Calu3 (cell line): ENCODE measurements around the gene ARMS2. TPM values are rescaled to one million over a fixed set of nuclear protein-coding genes. Genes with fewer than 3 reads are reported as not detected.

Experiments used
- BruUV-seq: library from RNA; stranded (reverse); fragments of 400-500 nt; replicated peaks from 2 replicates; lab custom pipeline; 2021; lab: Mats Ljungman, UMichigan
- CTCF ChIA-PET: fragments of 300-600 bp; sonication (Branson Sonifier 250); formaldehyde crosslinking; loops from one replicate; lab custom pipeline; 2022; ENCODE audit warnings: antibody characterized with exemption; lab: Charles Lee
- DNase-seq: peaks from one replicate; pipeline ENCODE4 v3.0.0; 2022
- H3K27ac Mint-ChIP-seq: one replicate; pipeline ENCODE4 v1.8.0; 2022; ENCODE audit warnings: mixed read lengths; ENCODE audit not compliant: unreplicated experiment
- H3K27me3 Mint-ChIP-seq: one replicate; pipeline ENCODE4 v1.8.0; 2022; ENCODE audit warnings: mixed read lengths; ENCODE audit not compliant: unreplicated experiment
- H3K36me3 Mint-ChIP-seq: one replicate; pipeline ENCODE4 v1.8.0; 2022; ENCODE audit warnings: mild to moderate bottlenecking, moderate library complexity, mixed read lengths; ENCODE audit not compliant: insufficient read depth, unreplicated experiment
- H3K4me1 Mint-ChIP-seq: one replicate; pipeline ENCODE4 v1.8.0; 2022; ENCODE audit warnings: mild to moderate bottlenecking, low read depth, mixed read lengths; ENCODE audit not compliant: unreplicated experiment
- H3K4me3 Mint-ChIP-seq: one replicate; pipeline ENCODE4 v1.8.0; 2022; ENCODE audit warnings: mild to moderate bottlenecking, low read depth, moderate library complexity, mixed read lengths; ENCODE audit not compliant: unreplicated experiment
- H3K9me3 Mint-ChIP-seq: one replicate; pipeline ENCODE4 v1.8.0; 2022; ENCODE audit warnings: low read depth, mixed read lengths; ENCODE audit not compliant: unreplicated experiment
- CTCF ChIP-seq: fragments of 200-600 bp; IDR thresholded peaks from one replicate; pipeline ENCODE4 v1.8.0; 2022; ENCODE audit warnings: antibody characterized with exemption; ENCODE audit not compliant: unreplicated experiment
- intact Hi-C: fragments of 100-400 bp; cut with micrococcal nuclease; formaldehyde crosslinking; loops from one replicate; pipeline ENCODE4 v1.10.0; 2022; ENCODE audit not compliant: unreplicated experiment
- total RNA-seq: library from RNA; stranded (reverse); gene quantifications from 2 replicates; pipeline ENCODE4 v1.2.3, GENCODE V29; 2022

The ARMS2 gene
- total RNA-seq, 1 experiment from 2014 or later: not detected

GRCh38 chr10:122481296-122482056 lies 27.0 kb downstream of the ARMS2 start:
- CTCF ChIA-PET: no interaction called here
- Mint-ChIP-seq H3K4me1 (no peaks in the 10 kb centered on the region), H3K27me3 (peaks cover 52% of the 10 kb centered on the region), H3K4me3 (no peak overlapping the region), H3K27ac (no peak overlapping the region), H3K9me3 (peaks cover 3% of the 10 kb centered on the region), H3K36me3 (no peaks in the 10 kb centered on the region)
- intact Hi-C loops: no loop called here
- no peak for DNase-seq
- no peak for TF ChIP-seq CTCF
- no TSS peak for BruUV-seq

- Mint-ChIP-seq H3K4me3 (no peak overlapping the region), H3K36me3 (no peaks in the 10 kb centered on the region), H3K4me1 (no peaks in the 10 kb centered on the region), H3K27ac (no peak overlapping the region), H3K9me3 (peaks cover 3% of the 10 kb centered on the region), H3K27me3 (peaks cover 62% of the 10 kb centered on the region)
- intact Hi-C loops: no loop called here
- CTCF ChIA-PET: no interaction called here
- no peak for DNase-seq
- BruUV-seq: no TSS peak
- TF ChIP-seq CTCF: no peak
These were observed 30.0 kb downstream of the ARMS2 start for GRCh38 chr10:122484276-122485060.

- Mint-ChIP-seq H3K27ac (no peak overlapping the region), H3K4me1 (no peaks in the 10 kb centered on the region), H3K36me3 (no peaks in the 10 kb centered on the region), H3K9me3 (peaks cover 3% of the 10 kb centered on the region), H3K27me3 (peaks cover 66% of the 10 kb centered on the region), H3K4me3 (no peak overlapping the region)
- no TSS peak for BruUV-seq
- intact Hi-C loops: no loop called here
- CTCF ChIA-PET: no interaction called here
- TF ChIP-seq CTCF: no peak
- no peak for DNase-seq
These were observed 31.2 kb downstream of the ARMS2 start for GRCh38 chr10:122485670-122486069.

GRCh38 chr10:122486406-122487080 lies 32.1 kb downstream of the ARMS2 start:
- DNase-seq: no peak
- TF ChIP-seq CTCF: no peak
- Mint-ChIP-seq H3K4me3 (no peak overlapping the region), H3K4me1 (no peaks in the 10 kb centered on the region), H3K36me3 (no peaks in the 10 kb centered on the region), H3K27me3 (peaks cover 69% of the 10 kb centered on the region), H3K27ac (no peak overlapping the region), H3K9me3 (peaks cover 3% of the 10 kb centered on the region)
- CTCF ChIA-PET: no interaction called here
- intact Hi-C loops: no loop called here
- BruUV-seq: no TSS peak
